GM21737 (cell line): Measurements from ENCODE around the gene CDC42BPG.

Experiments used
- ATAC-seq: cut with Tn5 transposase; IDR thresholded peaks from one replicate; pipeline ENCODE4 v1.9.1; 2021; ENCODE audit warnings: mild to moderate bottlenecking, moderate library complexity; ENCODE audit not compliant: unreplicated experiment

Gene CDC42BPG

DNA sequence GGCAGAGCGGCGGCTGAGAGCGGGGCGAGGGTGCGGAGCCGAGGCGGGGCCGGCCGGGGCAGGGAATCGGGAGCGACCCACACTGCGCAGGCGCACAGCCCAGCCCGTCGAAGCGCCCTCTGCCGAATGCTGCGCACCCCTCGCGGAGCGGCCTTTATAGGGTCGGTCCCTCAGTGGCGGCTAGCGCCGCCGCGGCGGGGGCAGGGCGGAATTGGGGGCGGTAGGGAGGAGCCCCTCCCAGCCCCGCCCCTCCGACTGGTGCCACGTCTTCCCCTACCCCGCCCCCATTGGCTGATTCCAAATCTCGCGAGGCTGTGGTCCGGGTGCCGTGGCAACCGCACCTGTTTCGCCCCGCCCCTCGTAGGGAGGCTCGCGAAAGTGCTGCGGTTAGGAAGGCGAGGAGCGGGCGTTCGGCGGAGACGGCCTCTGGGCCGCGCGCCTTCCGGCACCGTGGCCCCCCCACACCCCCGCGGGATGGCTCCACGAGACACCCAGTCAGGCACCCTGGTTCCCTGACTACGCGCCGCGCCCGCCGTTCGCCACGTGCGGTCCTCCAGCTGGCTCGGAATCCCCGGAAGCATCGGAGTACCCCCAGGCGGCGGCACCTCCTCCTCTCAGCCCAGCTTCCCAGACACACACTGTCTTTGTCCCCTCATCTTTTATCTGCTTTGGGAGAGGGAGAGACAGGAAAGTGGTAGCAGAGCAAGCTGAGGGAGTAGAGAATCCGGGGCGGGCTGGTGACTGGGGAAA is 34.2 kb upstream of the CDC42BPG start, which contains the start of gene EHD1:
Gene EHD1, minus strand, starts transcription at position 128 of the 750 bp plus-strand sequence. CDS start 157 bp downstream, outside the sequence.
- peak; percentile 56 for ATAC-seq

DNA sequence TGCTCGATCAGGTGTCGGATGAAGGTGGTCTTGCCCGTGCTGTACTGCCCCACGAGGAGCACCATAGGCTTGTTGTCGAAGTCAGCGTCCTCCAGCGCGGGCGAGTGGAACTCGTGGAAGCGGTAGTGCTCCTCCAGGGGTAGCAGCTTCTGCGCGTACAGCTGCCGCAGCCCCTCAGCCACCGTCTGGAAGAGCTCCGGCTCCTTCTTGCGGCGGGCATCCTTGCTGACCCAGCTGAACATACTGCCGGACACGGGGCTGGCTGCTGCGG is 33.7 kb upstream of the CDC42BPG start:
- peak; percentile 6 for ATAC-seq

DNA sequence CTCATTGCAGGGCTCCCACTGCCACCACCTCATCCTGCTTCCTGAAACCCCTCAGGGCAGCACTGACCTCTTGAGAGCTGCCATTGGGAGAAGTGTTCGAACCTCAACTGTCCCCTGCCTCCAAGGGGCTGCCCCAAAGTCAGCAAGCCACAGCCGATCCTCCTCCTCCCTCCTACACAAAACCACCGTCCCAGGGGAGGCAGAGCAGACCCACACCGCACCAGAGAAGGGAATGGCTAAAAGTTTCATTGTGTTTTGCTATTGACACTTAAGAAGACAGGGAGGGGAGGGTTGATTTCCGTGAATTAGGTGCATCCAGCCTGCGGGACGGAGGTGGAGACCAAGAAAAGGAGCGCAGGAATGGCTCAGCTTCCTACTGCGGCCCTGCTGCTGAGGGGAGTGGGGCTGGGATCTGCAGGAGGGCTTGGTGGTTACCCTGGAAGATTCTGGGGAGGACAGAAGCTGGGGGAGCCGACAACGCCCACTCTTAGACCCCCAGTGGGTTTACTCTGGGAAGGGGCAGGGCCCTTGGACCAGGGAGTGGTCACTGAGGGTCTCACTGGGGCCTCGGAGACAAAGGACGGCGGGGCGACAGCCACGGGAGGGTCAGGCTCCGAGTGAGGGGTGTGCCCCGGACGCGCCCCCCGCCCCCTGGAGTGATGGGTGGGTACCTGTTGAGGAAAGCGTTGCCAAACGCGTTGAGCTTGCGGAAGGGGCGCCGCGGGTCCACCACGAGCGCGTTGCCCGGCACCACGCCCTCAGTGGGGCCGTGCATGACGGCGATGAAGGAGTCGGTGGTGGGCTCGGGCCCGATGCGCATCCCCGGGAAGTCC is 33.2 kb upstream of the CDC42BPG start:
- no peak for ATAC-seq

DNA sequence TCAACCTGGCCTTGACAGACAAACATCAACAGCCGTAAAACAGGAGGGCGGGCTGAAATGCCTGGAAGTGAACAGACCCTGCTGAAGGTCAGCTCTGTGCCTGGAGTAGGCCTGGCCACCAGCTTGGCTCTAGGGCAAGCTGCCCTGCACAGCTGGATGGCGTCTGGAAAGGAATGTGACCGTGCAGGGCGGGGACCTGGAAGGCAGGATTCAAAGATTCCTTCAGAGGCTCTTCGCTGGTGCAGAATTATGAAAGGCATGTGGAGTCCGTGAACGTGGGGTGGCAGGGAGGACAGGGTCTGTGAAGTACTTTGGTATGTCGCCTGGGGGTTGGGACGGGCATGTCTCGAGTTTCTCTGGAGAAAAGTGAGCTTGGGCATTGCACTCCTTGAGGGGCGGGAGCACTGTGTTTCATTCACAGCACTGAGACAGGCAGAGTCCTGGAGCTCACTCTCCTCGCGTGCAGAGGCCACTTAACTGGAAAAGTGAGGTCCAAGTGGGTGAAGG is 32.4 kb upstream of the CDC42BPG start:
- ATAC-seq = no peak

DNA sequence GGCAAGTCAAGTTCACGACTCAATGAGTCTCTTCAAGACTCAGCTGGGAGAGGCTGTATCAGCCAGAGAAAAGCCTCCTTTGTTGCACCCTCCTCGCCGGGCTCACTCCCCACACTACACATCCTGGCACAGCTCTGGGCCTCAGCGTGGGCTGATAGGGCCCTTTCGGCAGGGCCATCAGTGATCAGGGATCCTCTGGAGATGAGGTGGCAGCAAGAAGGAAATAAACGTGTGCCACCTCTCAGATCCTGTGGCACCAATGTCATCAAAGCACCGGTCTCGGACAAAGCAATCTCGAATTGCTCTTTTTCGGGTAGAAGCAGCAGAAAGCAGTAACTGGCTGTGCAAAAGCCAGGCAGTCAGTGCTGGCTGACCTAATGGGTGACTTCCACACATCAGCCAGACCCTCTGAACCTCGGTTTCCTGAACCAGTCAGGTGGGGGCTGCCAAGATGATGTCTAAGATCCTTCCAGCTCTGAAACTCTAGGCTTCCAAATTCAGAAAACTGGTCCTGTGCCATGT is 31.8 kb upstream of the CDC42BPG start:
- ATAC-seq = no peak

DNA sequence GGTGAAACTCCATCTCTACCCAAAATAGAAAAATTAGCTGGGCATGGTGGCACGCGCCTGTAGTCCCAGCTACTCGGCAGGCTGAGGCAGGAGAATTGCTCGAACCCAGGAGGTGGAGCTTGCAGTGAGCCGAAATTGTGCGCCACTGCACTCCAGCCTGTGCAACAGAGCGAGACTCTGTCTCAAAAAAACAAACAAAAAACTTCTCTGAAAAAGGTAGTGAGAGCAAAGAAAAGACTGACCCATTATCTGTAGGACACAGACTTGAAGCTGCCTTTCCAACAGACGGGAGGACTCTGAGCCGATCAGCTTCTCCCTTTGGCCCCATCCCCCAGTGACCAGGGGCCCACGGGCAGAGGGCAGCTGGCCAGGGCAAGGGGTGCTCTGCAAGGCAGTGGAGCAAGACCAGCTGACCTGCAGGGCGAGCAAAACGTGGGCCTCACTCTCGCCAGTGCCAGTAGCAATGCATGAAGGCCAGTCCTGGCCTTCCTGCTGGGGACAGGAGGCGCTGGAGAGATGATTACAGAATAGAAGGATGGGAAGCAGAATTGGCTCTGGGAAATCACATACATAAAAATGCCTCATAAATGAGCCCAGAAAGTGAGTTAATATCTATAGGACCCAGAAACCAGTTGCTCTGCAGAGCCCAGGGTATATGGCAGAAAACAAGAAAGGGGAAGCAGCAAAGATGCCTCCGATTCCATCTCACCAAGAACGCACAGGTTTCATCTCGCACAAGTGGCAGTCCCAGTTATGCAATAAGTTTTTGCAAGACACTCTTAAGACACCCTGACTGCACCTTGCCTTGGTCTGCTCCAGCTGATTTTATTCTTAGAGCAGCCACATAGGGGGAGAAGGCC is 31.1 kb upstream of the CDC42BPG start:
- no peak for ATAC-seq

DNA sequence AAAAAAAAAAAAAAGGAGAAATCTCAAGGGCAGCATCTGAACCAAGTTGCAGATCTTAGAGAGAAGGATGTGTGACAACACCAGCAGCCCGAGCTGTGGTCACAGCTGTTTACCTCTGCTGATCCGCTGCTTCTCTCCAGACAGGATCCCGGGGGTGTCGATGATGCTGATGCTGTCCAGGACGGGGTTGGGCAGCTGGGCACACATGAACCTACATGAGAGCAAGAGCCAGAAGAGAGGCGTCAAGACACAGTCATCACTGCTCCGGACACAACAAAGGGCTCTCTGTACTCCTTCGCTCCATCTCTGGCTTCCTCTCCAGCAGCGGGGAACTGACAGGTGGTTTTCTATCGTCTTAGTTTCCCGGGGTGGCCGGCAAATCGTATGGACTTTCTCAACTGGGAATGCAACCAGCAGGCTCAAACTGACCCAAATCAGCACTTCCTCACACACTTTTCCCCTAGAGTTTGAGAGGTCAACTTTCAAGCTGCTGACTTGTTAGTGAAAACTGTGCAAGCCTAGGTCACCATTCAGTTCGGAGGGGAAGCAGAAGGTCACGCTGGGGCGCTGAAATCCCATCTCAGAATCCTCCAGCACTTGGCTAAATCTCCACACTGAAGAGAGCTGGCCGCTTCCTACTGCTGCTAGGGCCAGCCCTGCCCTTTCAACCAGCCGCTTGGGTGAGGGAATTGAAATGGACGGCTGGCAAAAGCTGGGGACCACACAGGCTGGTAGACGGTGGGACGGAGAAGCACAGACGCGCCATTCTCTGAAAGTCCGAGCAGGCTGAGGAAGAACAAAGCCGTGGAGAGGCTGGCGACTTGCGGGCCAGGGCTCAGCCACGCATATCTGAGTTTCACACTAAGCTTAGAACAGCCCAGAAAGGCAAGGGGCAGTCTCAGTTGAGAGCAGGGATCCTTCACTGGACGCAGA is 30.1 kb upstream of the CDC42BPG start:
- ATAC-seq = no peak

DNA sequence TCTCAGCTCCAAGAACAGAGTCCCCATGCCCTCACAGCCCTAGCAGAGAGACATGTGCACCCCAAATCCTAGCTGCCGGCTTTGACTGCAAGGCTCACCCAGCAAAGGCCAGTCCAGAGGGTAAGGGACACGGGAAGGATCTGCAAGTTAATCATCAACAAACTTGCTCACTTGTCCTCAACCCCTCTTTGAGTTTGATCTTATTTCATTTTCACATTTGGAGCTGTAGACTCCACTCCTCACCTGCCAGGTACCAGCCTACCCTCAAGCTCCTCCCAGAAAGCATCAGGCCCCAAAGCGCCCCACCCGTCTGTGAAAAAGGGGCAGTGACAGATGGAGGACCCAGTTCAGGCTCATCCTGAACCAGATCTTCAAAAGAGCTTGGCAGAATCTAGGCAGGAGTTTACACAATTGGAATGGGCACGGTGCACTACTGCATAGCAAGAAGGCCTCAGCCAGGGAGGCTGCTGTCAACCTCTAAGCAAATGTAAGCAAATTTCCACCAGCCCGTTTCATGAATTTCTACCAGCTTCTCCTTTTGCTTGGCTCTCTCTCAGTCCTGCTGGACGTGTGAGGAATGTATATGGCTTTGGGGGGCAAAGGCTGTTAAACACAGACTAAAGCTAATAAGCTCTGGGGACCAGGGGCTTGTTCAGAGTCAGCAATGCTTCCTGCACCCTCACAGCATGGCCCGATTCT is 28.5 kb upstream of the CDC42BPG start:
- ATAC-seq = no peak

DNA sequence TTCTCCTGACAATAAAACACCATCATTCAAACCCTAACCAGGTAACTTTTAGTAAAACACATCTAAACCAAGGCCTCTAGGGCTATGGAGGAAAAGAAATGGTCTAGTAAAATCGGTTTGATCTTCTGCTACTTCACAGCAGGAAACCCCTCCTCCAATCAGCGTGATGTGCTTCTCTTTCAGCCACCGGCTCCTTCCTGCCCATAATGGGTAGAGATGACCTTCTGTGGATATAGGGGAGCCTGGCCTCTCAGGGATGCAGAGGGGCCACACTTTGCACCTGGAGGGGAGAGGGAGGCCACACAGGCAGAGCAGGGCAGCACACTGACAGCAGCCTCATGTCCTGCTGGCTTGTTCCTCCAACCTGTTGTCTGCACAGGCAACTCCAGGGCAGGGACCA is 27.0 kb upstream of the CDC42BPG start:
- ATAC-seq = no peak

DNA sequence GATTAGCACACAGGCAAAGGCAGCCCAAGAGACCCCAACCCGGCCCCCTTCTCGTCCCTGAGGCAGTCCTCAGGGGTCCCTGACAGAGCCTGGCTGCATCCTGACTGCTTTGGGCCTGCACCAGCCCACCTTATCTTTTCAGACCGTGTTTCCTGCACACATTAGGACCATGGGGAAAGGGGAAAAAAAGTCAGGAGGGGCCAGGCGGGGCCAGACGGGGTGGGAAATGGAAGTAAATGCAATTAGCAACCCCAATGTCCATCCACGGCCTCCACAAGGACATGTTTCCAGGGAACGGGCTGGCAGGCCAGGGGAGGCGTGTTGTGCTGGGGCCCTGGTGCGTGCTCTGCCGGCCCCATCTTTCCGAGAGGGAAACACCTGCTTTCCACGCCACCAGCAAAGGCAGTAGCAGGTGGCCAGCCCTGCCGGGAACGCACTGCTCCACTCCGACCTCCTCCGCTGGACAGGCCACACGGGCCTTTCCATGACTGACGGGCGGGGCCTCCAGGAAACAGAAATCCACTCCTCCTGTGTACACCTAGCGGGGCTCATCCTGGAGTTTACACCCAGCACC is 26.5 kb upstream of the CDC42BPG start:
- ATAC-seq = no peak

DNA sequence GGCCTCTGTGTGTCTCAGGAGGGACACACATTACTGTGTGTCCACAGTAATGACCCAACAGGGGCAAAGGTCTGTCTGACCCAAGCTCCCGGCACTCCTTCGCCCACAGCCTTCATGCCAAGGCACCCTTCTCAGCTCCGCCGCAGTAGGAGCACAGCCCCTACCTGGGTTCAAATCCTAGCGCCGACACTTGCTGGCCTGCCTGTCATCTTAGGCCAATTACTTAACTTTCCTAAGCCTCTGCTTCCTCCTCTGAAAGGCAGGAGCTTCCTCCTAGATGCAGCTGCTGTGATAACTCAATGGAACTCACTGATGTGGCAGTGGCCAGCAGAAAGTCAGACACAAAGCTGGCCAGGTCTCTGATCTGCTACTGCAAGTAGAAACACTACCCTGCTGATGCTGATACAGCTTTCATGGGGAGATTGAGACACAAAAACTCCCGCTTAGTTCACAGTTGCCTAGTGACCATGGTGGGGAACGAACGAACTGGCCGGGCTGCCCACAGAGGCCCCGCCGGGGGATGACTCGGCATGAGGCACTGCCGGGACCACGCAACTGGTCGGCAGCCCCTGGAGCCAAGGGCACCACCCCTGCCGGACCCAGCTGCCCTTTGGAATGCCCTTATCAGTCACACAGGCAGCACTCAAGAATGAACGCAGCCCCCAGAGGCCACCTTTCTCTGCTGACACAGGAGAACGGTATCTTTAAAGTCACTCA is 25.9 kb upstream of the CDC42BPG start:
- ATAC-seq = no peak

DNA sequence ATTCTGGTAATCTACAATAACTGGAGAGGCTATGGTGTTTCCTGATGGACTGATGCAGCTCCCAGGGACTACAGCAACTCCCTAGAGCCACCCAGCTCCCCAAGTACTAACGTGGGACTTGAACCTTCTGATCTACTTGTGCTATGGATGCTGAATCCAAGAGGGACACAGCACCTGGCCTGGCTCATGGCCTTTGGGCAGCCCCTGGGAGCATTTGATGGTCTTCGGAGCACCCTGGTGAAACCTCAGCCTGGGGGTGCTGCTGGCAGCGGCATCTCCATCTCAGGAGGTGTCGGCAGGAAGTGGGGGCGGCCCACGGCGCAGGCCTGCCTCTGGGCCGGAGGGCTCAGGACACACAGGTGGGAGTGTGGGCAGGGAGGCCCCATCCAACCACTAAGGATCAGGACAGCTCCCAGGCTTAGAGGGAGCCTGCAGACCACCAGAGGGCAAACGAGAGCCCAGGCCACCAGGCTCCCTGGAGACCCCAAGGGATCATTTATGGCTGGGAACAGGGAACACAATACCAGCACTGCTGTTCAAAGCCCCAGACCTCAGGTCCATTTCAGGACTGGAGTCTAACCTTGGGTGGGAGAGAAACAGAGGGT is 25.2 kb upstream of the CDC42BPG start:
- no peak for ATAC-seq

DNA sequence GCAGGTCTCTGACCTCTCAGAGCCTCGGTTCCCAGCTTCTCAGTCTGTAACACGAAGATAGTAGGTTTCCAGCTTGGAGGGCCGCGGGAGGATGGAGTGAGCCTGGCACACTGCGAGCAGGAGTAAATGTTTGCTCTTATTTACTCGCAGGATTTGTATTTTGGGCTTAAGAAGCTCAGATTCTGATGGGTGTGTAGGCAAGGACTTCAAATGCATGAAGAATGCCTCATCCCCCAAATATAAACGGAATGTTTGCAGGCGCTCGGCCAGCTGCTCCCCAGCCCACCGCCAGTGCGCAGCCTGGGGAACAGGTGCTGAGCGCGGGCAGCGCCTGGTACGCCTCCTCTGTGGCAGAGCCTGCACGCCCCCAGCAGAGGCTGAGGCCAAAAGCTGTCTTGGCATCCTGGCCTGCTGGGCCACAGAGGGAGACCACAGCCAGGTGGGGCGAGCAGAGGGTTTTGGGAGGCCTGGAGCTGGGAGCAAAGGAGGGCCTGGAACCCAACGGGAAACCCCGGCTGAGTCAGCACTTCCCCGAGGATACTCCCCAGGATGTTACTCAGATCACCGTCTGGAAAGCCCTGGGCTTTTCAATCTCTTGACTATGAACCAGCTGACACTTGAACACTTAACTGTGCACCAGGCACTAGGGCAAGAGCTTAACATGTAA is 24.6 kb upstream of the CDC42BPG start:
- no peak for ATAC-seq

DNA sequence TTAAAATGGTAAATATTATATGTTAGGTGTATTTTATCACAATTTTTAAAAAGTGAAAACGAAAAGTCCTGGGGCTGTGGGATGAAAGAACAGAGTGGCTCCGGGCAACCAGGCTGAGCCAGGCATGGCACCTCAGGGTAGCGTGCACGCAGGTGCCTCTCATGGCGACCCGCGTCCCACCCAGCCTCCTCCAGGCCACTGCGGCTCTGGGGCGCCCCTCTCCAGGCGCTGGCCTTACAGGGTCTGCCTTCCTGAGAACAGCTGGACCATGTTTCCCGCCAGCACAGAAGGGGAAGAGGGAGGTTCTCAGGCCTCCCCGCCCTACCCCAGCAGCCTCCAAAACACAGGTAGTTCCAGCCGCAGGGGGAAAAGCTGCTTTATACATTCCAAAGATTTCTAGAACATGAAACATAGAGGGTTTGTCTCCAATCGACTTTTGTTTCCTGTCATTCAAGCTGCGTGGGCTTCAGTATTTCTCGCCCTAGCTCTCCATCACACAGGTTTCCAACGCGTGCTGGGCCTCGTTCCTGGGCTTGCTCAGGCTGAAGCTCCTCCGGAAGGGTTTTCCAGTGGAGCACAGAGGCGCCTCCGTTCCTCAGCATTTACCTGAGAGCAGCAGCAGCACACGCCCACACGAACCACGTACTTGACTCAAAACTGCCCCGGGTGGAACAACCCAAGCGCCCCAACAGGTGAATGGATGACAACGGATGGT is 23.5 kb upstream of the CDC42BPG start:
- no peak for ATAC-seq

DNA sequence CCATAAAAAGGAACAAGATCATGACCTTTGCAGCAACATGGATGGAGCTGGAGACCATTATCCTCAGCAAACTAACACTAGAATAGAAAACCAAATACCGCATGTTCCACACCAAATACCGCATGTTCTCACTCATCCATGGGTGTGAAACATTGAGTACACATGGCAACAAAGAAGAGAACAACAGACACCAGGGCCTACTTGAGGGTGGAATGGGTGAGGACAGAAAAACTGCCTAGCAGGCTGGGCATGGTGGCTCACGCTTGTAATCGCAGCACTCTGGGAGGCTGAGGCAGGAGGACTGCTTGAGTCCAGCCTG is 21.7 kb upstream of the CDC42BPG start:
- ATAC-seq = no peak

DNA sequence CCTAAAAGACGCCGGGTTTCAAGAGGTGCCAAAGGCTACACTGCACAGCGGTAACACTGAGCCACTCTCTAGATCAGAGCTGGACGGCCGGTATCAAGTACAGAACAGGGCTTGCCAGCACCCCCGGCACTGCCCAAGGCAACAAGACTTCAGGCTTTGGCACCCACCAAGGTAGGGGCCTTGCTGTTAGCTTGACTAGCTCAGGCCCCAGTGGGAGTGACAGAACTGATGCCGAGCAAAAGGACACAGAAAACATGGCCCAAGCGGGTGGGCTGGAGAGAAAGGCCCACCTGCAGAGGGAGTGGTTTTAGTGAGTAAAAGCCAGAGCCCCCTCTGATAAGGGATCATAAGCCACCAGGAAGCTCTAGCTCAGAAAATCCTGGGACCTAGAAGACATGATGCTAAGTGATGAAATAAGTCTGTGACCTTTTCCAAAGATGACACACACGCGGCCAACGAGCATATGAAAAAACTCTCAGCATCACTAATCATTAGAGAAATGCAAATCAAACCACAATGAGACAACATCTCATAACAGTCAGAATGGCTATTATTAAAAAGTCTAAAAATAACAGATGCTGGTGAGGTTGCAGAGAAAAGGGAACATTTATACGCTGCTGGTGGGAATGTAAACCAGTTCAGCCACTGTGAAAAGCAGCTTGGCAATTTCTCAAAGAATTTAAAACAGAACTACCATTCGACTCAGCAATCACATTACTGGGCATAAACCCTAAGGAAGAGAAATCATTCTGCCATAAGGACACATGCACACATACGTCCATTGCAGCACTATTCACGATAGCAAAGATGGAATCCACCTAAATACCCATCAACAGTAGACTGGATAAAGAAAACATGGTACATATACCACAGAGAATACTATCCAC is 21.1 kb upstream of the CDC42BPG start:
- peak; percentile 36 for ATAC-seq
